ENCODE results near the gene S100A12.
"Not testable (repeated sequence)": the region's sequence is repeated elsewhere in the genome, so short reads cannot be mapped to it uniquely, and the experiment has no call there.

S100A12 gene

DNA sequence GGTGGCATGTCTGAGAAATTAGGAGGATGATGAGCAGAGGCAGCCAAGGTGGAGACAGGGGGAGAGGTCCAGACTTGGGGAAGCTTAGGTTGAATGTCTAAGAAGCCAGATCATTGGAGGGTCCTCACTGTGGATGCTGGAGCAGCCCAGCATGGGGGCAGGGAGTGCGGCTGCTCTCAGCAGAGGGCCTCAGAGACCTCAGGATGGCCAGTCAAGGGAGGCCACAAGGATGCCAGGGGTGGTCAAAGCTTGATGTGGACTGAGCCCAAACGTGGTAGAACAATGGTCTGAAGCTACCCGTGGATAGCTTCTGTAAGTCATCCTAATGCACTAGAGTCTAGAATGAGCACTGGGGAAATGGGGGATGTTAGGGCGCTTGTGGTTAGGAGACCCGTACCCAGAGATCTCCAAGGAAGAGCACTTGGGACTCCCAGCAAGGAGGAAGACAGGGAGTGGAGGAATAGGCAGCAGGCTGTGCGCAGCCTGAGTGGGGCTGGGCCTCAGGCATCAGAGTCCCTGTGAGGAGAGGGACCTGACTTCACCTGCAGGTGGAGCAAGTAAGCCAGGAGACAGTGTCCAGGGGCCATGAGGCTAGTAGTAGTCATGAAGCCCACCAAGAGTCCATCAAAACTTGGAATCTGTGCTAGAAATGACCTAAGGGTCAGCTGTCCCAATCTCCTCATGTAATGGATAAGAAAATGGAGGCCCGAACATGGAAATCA lies 22.0 kb downstream of the S100A12 start:
- no peak for DNase-seq (ENCODE audit: low spot score)

DNA sequence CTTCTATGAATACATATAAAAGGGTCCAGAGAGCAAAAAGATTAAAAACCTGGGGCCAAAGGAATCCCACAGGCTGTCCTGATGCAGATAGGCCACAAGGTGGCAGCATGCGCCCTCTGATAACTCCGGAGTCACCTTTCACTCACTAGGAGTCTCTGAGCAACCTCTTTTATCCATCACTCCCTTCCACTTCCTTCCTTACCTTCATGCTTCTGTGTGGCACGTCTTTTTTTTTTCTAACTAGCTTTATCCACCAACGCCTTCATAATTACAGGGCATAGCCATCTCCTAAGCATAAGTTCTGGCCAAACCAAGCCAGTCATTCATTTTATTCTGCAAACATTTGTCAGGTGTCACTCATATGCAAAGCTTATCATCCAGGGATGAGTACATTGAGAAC lies 22.9 kb downstream of the S100A12 start:
- peak; percentile 74 for DNase-seq (ENCODE audit: low spot score)

DNA sequence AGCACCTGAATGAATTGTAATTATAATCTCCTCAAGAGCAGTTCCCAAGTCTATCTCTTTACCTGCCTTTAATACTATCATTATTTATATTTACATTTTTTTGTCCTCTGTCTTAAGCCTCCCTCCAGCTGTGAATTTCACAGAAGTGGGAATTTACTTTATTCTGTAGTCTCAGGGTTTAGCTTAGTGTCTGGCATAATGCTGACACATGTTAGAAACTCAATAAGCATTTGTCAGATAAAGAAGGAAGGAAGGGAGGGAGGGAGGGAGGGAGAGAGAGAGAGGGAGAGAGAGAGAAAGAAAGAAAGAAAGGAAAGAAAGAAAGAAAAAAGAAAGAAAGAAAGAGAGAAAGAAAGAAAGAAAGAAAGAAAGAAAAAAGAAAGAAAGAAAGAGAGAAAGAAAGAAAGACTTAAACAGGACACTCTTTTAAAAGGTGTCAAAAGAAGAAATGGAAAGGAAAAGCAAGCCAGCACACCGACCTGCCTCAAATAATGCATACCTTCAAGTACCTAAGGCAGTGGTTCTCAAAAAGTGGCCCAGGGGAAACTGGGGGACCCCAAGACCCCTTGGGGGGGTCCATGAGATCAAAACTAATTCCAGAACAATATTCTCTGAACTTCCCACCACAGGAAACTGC lies 25.0 kb downstream of the S100A12 start:
- DNase-seq (ENCODE audit: low spot score) = no peak

DNA sequence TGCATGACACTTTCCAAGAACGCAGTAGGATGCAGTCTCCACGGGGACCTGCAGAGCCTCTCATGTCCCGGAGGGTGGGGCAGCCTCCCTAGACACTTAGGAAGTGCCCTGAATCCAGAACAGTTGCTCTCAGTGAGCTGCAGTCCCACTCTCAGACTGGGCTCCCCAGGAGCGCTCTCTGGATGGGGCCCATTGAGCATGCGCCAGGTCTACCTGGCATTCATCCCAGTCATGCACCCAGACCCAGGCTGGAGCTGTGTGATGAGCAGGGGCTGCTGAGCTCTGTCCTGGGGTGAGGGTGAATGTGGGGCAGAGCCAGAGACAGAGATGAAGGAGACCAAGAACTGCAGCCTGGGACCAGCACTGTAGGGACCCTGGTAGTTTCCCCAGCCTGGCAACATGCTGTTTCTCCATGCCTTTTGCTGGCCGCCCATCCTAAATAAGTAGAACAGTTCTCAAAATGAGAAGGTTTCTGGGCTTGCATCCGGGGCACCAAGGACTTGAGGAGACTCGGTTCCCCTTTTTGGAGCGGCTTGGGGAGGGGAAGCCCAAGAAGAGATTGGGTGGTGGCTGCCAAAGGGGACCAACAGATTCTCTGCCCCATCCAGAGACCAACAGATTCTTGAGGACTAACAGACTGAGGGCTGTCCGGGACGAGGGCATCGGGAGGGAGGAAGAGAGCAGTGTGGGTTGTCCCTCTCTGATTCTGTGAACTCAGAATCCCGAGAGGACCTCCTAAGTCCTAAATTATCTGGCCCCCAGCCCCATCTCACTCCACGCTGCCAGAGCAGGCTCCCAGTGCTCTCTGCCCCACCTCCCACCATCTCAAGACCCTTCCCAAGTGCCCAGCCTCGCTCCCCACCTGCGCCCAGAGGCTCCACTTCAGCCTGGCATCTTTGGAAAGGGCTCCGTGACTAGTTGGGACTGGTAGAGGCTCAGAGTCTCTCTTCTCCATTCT lies 25.8 kb downstream of the S100A12 start:
- no peak for DNase-seq (ENCODE audit: low spot score)

DNA sequence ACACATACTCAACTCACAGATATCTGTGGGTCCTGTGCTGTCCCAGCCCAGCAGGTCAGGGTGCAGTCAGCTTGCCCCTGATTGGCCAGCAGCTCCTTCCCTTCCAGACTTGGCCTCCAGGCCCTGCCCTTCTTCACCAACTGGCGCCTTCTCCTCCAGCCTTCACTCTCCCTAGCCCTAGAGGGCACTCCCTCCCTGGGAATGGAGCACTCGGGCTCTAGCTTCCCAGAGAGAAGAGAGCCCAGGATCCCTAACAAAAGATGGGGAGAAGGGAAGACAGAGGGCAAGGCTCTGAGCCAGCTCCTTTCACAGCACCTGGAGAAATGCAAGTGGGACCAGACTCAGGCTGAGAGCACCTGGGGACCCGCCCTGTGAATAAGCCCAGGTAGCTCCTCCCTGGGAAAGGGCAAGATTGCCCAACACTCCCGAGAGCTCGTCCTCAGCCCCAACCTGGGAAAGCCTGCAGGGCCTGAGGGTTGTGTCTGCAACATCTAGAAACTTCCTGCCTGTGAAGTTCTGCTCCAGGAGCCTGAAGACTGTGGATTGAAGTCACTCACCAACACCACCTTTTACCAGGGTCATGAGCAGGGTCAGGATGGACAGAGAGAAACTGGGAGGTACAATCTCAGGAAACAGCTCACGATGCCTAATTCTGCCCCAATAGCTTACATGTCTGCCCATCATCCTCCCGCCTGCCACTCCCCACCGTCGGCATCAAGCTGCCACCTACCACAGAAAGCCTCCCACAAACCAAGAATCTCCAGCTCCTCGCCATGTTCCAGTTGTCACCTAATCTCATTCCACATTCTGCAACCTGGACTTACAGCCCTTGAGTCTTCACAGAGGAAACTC lies 26.7 kb downstream of the S100A12 start, which contains the start of gene PGLYRP4:
PGLYRP4 (minus strand) TSS at position 331 of the 852 bp plus-strand sequence. CDS start 909 bp downstream, outside the sequence.
- DNase-seq (ENCODE audit: low spot score) = peak; percentile 13

DNA sequence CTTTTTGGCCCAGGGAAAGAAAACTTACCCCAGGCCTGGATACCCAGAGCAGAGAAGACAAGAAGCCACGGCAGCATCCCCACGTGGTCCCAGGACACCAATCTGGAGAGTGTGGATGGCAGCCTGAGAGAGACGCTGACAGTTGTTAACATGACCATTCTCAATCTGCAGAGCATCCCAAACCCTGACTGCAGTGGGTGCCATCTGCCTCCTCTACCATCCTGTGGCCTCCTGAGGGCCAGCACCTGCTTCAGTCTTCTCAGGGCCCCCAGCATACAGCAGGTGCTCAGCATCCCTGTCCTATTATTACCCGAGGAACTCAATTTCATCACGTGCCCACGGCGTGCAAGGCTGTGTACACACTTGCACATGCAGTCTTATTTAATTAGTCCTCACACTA lies 27.6 kb downstream of the S100A12 start:
- DNase-seq (ENCODE audit: low spot score) = no peak

DNA sequence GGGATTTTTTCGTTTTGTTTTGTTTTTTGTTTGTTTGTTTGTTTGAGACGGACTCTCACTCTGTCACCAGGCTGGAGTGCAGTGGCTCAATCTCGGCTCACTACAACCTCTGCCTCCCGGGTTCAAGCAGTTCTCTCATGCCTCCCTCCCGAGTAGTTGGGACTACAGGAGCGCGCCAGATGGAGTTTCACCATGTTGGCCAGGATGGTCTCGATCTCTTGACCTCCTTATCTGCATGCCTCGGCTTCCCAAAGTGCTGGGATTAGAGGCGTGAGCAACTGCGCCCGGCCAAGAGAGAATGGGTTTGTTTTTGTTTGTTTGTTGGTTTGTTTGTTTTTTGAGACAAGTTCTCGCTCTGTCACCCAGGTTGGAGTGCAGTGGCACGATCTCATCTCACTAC lies 28.4 kb downstream of the S100A12 start:
- not testable (repeated sequence) for DNase-seq (ENCODE audit: low spot score)

DNA sequence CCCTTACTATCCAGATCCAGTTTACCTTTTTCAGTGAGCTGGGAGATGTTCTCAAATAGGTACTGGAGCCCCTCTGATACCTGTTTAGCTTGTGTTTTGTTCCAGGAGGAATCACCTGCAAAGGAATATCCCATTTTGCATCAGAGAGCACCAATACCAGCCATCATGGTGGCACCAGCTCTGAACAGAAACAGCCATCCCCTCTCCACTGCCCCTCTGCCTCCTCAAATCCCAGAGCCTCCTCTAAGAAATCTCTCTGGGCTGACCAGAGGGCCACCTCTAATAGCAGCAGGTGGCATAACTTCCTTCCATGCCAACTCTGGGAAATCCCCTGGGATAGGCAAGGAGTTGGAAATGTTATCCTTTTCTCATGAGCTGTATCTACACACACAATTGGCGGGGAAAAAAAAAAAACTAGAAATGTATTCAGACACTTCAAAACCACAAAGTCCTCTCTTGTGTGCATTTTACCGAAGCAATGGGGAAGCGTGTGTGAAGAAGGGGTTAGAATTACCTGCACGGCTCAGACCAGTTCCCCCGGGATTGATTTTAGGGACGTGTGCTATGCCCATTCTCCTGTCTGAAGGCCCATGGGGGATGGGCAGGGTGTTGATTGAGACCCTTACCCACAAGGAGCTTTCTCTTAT lies 29.2 kb downstream of the S100A12 start:
- no peak for DNase-seq (ENCODE audit: low spot score)

DNA sequence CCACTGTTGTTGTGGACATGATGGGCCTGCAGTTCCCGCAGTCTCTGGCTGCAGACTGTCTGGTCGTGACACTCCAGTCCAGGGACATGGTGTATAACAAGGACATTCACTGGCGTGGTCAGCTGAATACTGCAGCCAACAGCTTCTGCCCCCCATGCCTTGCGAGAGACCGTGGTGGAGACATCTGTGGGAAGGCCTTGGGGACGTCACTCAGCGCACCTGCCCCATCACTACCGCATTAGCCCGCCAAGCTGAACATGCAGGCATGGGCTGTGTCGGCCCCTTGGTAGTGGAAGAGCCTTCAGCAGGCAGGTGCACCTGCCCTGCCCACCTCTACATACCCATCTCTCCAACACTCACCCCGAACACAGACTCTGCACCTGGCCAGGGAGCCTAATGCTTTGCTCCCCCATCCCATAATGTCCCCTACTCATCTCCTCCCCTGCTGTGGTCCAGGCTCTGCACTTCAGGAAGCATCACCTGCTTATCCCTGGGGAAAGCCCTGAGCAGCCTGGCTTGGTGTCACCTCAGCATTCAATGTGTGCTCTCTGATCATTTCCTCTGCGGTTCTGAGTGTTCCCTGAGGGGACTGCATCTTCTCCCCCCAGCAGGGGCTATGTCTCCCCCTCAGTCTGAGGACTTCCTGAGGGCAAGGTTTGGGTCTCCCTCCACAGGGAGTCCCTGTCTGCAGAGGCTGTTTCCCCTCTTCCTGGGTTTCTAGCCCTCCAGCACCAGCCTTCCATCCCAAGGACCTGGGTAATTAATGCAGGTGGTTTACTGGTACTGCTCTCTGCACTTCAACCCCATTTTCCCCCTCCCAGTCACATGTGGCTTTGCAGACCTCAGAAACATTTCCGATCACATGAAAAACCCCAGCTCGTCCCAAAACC lies 30.0 kb downstream of the S100A12 start:
- DNase-seq (ENCODE audit: low spot score) = no peak

DNA sequence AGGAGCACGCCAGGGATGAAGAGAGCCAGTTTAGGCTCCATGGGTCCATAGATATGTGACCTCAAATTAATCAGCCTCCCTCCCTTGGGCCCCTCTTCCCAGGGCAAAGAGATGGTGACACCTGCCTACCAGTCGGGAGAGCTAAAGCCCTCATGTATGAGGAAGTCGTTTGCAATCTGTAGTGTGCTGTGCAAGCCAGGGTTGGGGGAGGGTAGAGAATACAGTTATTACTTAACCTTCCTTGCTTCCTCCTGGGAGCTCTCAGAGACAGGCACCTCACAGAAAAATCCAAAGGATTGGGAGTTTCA lies 30.7 kb downstream of the S100A12 start:
- DNase-seq (ENCODE audit: low spot score) = no peak

DNA sequence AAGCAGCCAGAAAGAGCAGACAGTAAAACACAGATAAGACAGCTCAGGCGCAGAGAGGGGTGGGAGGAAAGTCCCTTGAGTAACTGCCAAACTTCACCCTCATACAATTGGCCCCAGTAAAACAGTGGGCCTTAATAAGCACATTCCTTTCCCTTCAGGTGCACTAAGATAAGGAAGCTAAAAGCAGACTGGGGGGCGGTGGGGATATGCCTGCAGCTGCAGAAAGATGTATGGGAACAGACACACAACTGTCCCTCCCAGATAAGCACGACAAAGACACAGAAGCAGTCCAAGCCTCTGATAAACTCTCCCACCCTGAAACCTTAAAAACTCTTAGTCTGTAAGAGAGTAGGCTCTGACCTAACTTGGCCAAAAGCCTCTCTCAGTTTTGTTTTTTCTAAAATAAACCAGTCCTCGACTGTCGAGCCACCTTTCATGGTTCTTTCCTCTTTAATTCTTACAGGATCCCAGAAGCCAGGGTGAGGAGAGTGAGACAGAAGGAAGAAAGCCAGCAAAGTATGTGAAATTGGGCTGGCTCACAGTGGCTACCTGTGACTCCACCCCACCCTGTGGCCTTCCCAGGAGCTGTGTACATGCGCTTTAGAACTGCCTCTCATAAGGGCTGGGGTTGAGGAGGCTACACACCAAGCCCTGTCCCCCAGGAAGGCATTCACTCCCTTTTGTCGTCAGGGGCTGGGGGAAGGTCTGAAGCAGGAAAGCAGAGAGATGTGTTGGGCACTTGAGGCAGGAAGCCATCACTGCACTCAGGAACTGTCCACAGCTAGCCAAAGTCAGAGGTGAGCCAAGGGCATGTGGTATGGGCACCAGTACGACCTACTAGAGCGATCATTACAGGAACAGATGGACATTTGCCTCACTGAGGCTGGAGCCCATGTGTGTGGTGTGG lies 31.4 kb downstream of the S100A12 start:
- DNase-seq (ENCODE audit: low spot score) = no peak

DNA sequence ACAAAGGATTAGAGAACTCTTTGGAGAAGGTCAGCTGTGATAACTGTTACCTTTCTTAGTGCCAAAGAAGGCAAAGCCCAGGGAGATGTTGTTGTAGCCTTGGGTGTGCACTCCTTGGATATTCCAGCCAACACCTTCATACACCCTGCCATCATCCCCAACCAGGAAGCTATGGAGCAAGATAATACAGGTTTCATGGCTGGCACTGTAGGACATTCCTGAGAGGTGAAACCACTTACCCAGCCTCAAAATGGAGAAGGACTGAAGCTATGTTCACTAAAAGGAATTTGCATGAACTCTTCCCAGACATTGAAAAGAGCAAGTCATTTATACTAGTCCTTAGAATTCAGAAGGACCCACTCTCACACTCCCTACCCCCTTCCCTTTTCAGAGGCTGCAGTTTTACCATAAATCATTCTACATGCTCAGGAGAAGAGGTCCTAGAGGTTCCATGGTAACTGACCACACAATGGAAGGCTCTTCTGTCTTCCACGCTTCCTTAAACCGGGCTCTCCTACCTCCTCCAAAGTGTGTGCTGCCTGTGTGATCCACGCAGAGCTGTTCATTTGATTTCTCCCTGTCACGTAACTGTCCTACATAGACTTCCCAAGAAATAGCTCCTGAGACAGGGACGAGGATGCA lies 32.3 kb downstream of the S100A12 start:
- no peak for DNase-seq (ENCODE audit: low spot score)

DNA sequence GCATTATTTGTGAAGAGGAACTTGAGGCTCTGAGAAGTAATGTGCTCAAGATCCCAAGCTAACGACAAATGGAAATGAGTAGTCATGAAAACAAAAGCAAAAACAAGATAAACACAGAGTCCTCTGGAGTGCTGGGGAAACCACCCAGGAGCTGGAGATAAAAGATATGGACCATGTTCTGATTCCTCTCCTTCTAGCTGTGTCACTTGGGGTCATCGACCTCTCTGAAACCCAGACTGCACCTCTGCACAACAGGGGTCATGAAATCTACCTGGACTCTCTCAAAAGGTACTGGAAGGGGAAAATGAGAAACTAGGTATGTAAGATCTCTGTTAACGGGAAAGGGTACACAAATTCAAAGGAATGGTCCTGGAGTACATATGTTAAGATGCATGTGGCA lies 33.2 kb downstream of the S100A12 start:
- no peak for DNase-seq (ENCODE audit: low spot score)

DNA sequence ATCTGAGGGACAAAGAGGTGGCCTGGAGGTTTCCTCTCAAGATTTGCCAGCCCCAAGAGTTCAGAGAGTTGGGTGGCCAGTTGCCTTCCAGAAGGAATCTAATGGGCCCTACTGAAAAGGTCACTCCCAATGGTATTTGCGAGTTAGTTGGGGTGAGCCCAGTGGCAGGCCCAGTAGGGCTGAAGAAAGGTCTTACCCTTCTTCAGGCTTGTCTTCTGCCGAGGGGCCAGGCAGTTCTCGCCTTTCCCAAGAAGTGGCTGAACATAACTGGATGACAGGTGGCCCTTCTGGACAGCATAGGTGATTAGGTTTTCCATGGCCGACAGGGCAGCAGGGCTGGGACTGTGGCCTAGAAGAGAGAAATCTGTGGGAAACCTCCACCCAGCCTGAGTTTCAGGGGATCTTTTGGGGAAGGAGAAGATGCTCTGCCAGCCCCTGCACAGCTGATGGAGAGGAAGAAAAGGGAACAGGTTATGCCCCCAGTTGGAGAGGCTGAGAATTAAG lies 33.9 kb downstream of the S100A12 start:
- DNase-seq (ENCODE audit: low spot score) = no peak

DNA sequence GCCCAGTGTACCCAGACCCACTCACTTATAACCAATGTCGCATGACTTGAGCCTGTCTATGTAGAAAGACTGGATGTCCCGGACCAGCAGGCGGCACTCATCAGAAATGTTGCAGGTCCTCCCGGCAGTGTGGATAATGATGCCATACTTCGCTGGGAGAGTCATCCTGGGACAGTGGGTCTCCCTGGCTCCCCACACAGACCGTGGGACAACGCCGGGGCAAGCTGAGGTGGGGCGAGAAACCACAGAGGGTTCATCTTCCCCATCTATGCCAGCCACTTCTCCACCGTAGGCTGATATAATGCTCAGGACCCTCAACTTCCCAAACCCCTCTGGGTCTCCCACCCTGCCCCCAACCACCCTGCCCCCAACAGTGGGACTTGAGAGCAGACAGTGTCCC lies 35.1 kb downstream of the S100A12 start:
- DNase-seq (ENCODE audit: low spot score) = no peak

DNA sequence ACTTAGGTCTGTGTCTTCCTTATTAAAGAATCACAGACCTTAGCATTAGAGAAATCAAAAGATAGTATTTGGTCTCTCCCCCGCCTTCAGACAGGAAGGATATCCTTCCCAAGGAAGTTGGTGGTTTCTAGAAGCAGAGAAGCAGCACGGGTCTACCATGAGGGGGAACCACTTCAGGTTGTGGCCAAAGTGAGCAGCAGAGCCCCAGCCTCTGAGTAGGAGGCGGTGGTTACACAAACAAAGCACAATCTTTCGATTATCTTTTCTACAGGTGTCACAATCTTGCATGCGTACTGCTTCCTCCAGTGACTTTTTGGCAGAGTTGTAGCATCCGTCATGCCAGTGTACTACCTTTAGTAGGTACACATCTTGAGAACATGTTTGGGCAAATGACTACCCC lies 35.6 kb downstream of the S100A12 start:
- DNase-seq (ENCODE audit: low spot score) = no peak

DNA sequence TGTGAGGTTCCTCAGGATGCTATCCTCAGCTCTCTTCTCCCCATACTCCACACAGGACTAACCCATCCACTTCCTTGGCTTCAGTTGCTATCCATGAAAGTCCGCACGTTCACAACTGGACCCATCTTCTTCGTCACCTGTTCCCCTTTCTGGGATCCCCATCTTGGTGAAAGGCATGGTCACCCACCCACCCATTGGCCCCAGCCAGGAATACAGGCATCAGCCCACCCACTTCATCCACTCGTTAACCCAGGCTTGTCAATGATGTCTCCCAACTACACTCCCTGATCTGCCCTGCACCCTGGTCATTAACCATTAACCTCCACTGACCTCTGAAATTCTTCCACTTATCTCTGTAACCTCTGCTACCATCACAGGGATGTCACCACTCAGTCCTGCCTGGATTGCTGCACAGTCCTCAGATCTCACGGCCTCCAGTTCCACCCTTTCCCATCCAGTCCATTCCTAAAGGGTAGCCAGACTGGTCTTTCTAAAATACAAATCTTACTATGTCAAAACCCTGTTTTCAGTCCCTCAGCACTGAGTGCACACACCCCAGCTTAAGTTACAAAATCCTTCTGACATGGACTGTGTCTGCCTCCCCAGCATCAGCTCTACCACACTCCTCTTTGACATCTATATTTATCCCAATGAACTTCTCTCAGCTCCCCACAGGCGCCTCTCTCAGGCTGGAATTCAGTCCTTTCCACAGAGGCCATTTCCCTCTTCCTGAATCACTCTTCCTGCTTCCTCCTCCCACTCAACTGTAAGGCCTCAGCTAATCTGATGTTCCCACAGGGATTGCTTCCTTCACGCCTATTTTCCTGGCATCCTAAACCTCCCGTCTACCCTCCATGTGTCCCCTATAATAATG lies 37.2 kb downstream of the S100A12 start:
- DNase-seq (ENCODE audit: low spot score) = no peak

DNA sequence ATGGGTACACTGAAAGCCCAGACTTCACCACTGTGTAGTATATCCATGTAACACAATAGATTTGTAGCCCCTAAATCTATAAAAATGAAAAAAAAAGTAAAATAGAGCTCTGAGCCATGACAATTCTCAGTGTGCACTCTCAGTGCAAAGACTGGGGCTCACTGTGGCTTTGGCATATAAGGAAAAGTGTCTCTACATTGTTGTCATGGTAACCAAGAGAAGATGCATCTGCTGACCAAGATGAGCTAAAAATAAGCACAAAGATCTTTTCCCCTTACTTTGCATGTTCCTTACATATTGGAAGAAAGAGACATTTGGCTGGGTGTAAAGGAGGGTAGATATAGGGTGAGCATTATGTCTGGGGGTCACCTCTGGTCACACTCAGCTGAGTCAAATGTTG lies 38.8 kb downstream of the S100A12 start:
- DNase-seq (ENCODE audit: low spot score) = no peak

Data from SW480 (cell line).